Endodermal cell (in vitro differentiated cells): ENCODE results near the gene DLGAP1. TPM values are rescaled to one million over a fixed set of nuclear protein-coding genes. Genes with fewer than 3 reads are reported as not detected.

Source experiments
- DNase-seq: peaks from one replicate; pipeline ENCODE4 v3.0.0-alpha.2; 2017
- H3K27ac ChIP-seq: 2 replicates; pipeline ENCODE4 v1.5.1; 2013; ENCODE audit warnings: mild to moderate bottlenecking, low read depth, low read length, moderate library complexity
- H3K27me3 ChIP-seq: 2 replicates; pipeline ENCODE4 v1.6.1; 2013; ENCODE audit warnings: mild to moderate bottlenecking, low read length, moderate library complexity; ENCODE audit not compliant: insufficient read depth, control insufficient read depth, poor library complexity, severe bottlenecking
- H3K36me3 ChIP-seq: 2 replicates; pipeline ENCODE4 v1.7.0; 2013; ENCODE audit warnings: mild to moderate bottlenecking, low read length, moderate library complexity; ENCODE audit not compliant: control insufficient read depth, insufficient read depth
- H3K4me1 ChIP-seq: one replicate; pipeline ENCODE4 v1.7.0; 2013; ENCODE audit warnings: low read length; ENCODE audit not compliant: control insufficient read depth, insufficient read depth
- H3K4me3 ChIP-seq: 2 replicates; pipeline ENCODE4 v1.5.1; 2013; ENCODE audit warnings: mild to moderate bottlenecking, low read length, moderate library complexity
- H3K9ac ChIP-seq: 2 replicates; pipeline ENCODE4 v1.6.1; 2013; ENCODE audit warnings: mild to moderate bottlenecking, low read length, moderate library complexity; ENCODE audit not compliant: poor library complexity, severe bottlenecking; ENCODE audit errors: extremely low read depth
- H3K9me3 ChIP-seq: 2 replicates; pipeline ENCODE4 v1.6.1; 2013; ENCODE audit warnings: mild to moderate bottlenecking, low read length, moderate library complexity; ENCODE audit not compliant: control insufficient read depth
- H3K27ac Mint-ChIP-seq: 2 replicates; pipeline ENCODE4 v1.8.0; 2020; ENCODE audit warnings: mixed read lengths
- H3K27me3 Mint-ChIP-seq: 2 replicates; pipeline ENCODE4 v1.8.0; 2021; ENCODE audit warnings: mild to moderate bottlenecking, mixed read lengths; ENCODE audit not compliant: insufficient read depth
- H3K36me3 Mint-ChIP-seq: 2 replicates; pipeline ENCODE4 v1.8.0; 2020; ENCODE audit warnings: low read depth, mixed read lengths
- H3K4me1 Mint-ChIP-seq: 2 replicates; pipeline ENCODE4 v1.8.0; 2020; ENCODE audit warnings: mixed read lengths
- H3K4me3 Mint-ChIP-seq: 2 replicates; pipeline ENCODE4 v1.8.0; 2020; ENCODE audit warnings: mild to moderate bottlenecking, moderate library complexity, mixed read lengths
- H3K9me3 Mint-ChIP-seq: 2 replicates; pipeline ENCODE4 v1.8.0; 2020; ENCODE audit warnings: mild to moderate bottlenecking, mixed read lengths
- WGBS, 2 experiments: methylation state at CpG; one replicate each; pipeline versions ENCODE4 v1.1.5 to v1.1.7; 2013; ENCODE audit warnings: missing lambda C conversion rate in 2 of 2, mixed read lengths in 1 of 2; ENCODE audit not compliant: insufficient coverage in 1 of 2, insufficient read length in 1 of 2; 5-methylcytosine and 5-hydroxymethylcytosine counted together
- total RNA-seq, 2 donors: library from RNA; stranded (reverse); fragmentation: NEBNext Ultra II Directional in 1 of 2; extraction: Animal tissue kit (Norgen Biotek cat#: 25700) in 1 of 2; gene quantifications; 2 replicates in 1 of 2; 3 replicates in 1 of 2; pipeline ENCODE4 v1.2.1, GENCODE V29; 2021
- TF ChIP-seq, protein P1 (sequence below): fragments of 200-600 bp; sonication (generic); conservative IDR thresholded peaks from 2 replicates; pipeline ENCODE4 v1.5.0; 2021; ENCODE audit warnings: antibody characterized with exemption, mild to moderate bottlenecking

Gene DLGAP1
- total RNA-seq, 2 donors from 2014 or later: 11.5 to 21.5 TPM

DNA sequence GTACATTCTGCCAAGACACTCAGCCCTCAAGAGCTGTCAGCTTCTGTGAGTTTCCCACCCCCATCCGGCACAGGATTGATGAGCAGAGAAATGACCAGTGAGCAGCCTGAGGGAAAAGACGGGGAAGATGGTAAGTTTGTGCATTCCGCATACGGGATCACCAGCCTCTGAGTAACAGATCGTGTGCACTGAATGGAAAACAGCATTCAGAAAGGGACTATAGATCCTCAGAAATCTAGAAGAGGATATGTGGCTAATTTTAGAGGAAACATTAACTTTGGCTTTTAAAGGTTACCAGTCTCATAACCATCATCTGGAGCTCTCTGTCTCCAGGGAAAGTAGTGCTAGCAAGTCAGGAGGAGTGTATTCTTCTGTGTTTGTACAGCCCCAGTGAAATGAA, 679.1 kb downstream of the DLGAP1 start:
- Mint-ChIP-seq H3K36me3 (no peaks in the 10 kb centered on the region), H3K9me3 (no peaks in the 10 kb centered on the region), H3K27ac (no peak overlapping the region), H3K27me3 (peaks cover under 1% of the 10 kb centered on the region), H3K4me3 (no peak overlapping the region), H3K4me1 (peaks cover 18% of the 10 kb centered on the region)
- H3K4me3 ChIP-seq: no peak overlapping the region
- DNase-seq: no peak
- H3K4me1 ChIP-seq: no peaks in the 10 kb centered on the region
- H3K36me3 ChIP-seq: no peaks in the 10 kb centered on the region
- WGBS, 2 experiments: 90 to 97% methylated on average over 5 of the region's 5 CpGs
- no peaks in the 10 kb centered on the region for H3K9me3 ChIP-seq
- no peak overlapping the region for H3K27ac ChIP-seq
- TF ChIP-seq, protein P1, sequence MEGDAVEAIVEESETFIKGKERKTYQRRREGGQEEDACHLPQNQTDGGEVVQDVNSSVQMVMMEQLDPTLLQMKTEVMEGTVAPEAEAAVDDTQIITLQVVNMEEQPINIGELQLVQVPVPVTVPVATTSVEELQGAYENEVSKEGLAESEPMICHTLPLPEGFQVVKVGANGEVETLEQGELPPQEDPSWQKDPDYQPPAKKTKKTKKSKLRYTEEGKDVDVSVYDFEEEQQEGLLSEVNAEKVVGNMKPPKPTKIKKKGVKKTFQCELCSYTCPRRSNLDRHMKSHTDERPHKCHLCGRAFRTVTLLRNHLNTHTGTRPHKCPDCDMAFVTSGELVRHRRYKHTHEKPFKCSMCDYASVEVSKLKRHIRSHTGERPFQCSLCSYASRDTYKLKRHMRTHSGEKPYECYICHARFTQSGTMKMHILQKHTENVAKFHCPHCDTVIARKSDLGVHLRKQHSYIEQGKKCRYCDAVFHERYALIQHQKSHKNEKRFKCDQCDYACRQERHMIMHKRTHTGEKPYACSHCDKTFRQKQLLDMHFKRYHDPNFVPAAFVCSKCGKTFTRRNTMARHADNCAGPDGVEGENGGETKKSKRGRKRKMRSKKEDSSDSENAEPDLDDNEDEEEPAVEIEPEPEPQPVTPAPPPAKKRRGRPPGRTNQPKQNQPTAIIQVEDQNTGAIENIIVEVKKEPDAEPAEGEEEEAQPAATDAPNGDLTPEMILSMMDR: no peak
- H3K27me3 ChIP-seq: no peaks in the 10 kb centered on the region
- no peak overlapping the region for H3K9ac ChIP-seq

DNA sequence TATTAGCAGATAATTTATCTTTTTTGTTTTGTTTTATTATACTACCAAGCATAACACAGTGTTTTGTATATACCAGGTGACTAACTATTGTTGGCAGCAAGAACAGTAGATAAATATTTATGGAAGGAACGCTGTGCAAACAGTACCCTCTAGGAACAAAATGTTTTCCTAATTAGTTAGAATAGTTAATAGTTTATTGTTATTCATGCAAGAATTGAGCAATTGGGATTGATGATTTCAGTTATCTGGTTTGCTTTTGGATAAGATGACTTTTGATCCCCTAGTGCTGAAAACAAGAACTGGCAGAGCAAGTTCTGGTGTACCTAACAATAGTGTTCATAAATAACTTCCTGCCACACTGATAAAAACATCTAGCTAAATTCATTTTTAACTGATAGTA, 681.8 kb downstream of the DLGAP1 start:
- TF ChIP-seq, protein P1: peak; percentile 44
- Mint-ChIP-seq H3K36me3 (no peaks in the 10 kb centered on the region), H3K4me3 (no peak overlapping the region), H3K27me3 (peaks cover 20% of the 10 kb centered on the region), H3K27ac (no peak overlapping the region), H3K4me1 (peaks cover 22% of the 10 kb centered on the region), H3K9me3 (no peaks in the 10 kb centered on the region)
- no peaks in the 10 kb centered on the region for H3K9me3 ChIP-seq
- H3K27me3 ChIP-seq: peaks cover 11% of the 10 kb centered on the region
- WGBS, 2 experiments: 82 to 88% methylated on average over 1 of the region's 1 CpG
- no peak overlapping the region for H3K27ac ChIP-seq
- no peak overlapping the region for H3K4me3 ChIP-seq
- H3K4me1 ChIP-seq: no peaks in the 10 kb centered on the region
- no peak for DNase-seq
- no peaks in the 10 kb centered on the region for H3K36me3 ChIP-seq
- no peak overlapping the region for H3K9ac ChIP-seq

DNA sequence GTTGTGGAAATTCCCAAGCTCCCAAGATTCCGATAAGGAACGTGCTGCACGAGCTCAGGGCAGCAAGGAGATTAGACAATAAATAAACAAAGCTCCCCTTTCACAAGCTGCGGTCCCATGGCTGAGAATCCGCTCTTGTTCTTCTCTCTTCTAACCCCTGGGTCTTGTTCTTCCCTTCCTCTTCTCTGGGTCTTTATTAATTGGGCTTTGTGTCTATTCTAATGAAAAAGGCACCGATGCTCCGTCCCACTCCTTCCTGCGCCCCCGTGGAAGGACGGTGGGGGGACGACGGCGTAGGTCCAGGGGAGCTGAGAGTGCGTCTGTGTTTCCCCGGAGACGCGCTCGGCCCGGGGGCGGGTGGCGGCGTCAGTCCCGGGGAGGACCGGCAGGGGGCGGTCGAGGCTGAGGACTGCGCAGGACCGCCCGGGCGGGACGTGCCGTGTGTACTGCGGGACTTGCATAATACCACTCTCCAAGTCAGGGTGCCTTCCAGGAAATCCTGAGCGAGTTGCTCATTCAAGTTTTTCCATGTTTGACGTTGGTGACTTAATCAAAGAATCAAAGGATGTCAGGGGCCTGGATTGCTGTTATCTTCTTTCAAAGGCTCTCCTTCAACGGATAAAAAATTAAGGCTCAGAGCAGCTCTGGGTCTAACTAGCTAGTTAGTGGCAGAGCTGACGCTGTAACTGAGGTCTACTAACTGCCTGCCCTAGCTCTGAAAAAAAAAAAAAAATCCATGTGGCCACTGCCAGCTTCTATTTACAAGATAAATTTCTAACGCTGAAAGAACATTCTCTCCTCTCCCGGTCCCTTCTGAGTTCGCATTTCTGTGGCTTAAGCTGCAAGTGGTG, 683.8 kb downstream of the DLGAP1 start:
- H3K27ac ChIP-seq: no peak overlapping the region
- peaks cover 11% of the 10 kb centered on the region for H3K27me3 ChIP-seq
- H3K27me3 Mint-ChIP-seq: peaks cover 24% of the 10 kb centered on the region
- no peaks in the 10 kb centered on the region for H3K4me1 ChIP-seq
- TF ChIP-seq, protein P1: peak; percentile 99
- peaks cover 9% of the 10 kb centered on the region for H3K9me3 ChIP-seq
- WGBS, 2 experiments: 7% methylated on average over 12 to 40 of the region's 40 CpGs
- peak overlapping the region; percentile 78 for H3K4me3 ChIP-seq
- no peaks in the 10 kb centered on the region for H3K36me3 Mint-ChIP-seq
- peaks cover 4% of the 10 kb centered on the region for H3K9me3 Mint-ChIP-seq
- H3K27ac Mint-ChIP-seq: peak overlapping the region; percentile 73
- peak; percentile 96 for DNase-seq
- H3K9ac ChIP-seq: peak overlapping the region; percentile 62
- H3K4me3 Mint-ChIP-seq: peak overlapping the region; percentile 60
- H3K4me1 Mint-ChIP-seq: peaks cover 22% of the 10 kb centered on the region
- H3K36me3 ChIP-seq: no peaks in the 10 kb centered on the region
